MG63 (cell line): ENCODE data around the gene MEGF11. TPM values are rescaled to one million over a fixed set of nuclear protein-coding genes. Genes with fewer than 3 reads are reported as not detected.

ENCODE experiments used
- DNase-seq: peaks from one replicate; pipeline ENCODE4 v3.0.0-alpha.2; 2020
- H3K27me3 ChIP-seq: fragments of 250-450 bp; sonication (Bioruptor Pico); 2 replicates; pipeline ENCODE4 v1.5.1; 2020; ENCODE audit warnings: mild to moderate bottlenecking, moderate library complexity
- H3K36me3 ChIP-seq: fragments of 250-450 bp; sonication (Bioruptor Pico); 2 replicates; pipeline ENCODE4 v1.5.1; 2020; ENCODE audit warnings: mild to moderate bottlenecking, moderate library complexity
- H3K4me3 ChIP-seq: fragments of 250-450 bp; sonication (Bioruptor Pico); 2 replicates; pipeline ENCODE4 v1.5.1; 2020; ENCODE audit warnings: mild to moderate bottlenecking, moderate library complexity
- H3K9me3 ChIP-seq: fragments of 250-450 bp; sonication (Bioruptor Pico); 2 replicates; pipeline ENCODE4 v1.5.1; 2020; ENCODE audit warnings: mild to moderate bottlenecking, moderate library complexity
- total RNA-seq: library from RNA; depleted of rRNA; stranded (reverse); fragments of >200 nt; shearing (Covaris generic); gene quantifications from 2 replicates; pipeline ENCODE4 v1.2.3, GENCODE V29; 2014; ENCODE audit warnings: low replicate concordance

MEGF11 gene
- total RNA-seq, 1 experiment from 2014 or later = 0.10 TPM

- no peaks in the 10 kb centered on the region for H3K36me3 ChIP-seq
- no peaks in the 10 kb centered on the region for H3K9me3 ChIP-seq
- no peak for DNase-seq
- H3K27me3 ChIP-seq = no peaks in the 10 kb centered on the region; the same call in 1 of the 2 replicates
- no peak overlapping the region for H3K4me3 ChIP-seq
Measured at GRCh38 chr15:66211670-66212562, 41.6 kb downstream of the MEGF11 start.

- Histone ChIP-seq H3K9me3 (no peaks in the 10 kb centered on the region), H3K27me3 (no peaks in the 10 kb centered on the region; the same call in 1 of the 2 replicates), H3K36me3 (no peaks in the 10 kb centered on the region), H3K4me3 (no peak overlapping the region)
- DNase-seq = no peak
Measured at GRCh38 chr15:66210684-66211083, 42.9 kb downstream of the MEGF11 start.

GRCh38 chr15:66198757-66199156 is 54.8 kb downstream of the MEGF11 start:
- DNase-seq = no peak
- no peaks in the 10 kb centered on the region for H3K36me3 ChIP-seq
- H3K4me3 ChIP-seq = no peak overlapping the region
- no peaks in the 10 kb centered on the region for H3K27me3 ChIP-seq
- peaks cover 3% of the 10 kb centered on the region; the same call in 1 of the 2 replicates for H3K9me3 ChIP-seq

GRCh38 chr15:66196602-66197001 is 56.9 kb downstream of the MEGF11 start:
- no peak for DNase-seq
- H3K4me3 ChIP-seq = no peak overlapping the region

GRCh38 chr15:66195621-66196230 is 57.8 kb downstream of the MEGF11 start:
- Histone ChIP-seq H3K9me3 (no peaks in the 10 kb centered on the region), H3K36me3 (no peaks in the 10 kb centered on the region), H3K4me3 (no peak overlapping the region), H3K27me3 (no peaks in the 10 kb centered on the region)
- DNase-seq = no peak

More at GRCh38 chr15:66196602-66197001, 56.9 kb downstream of the MEGF11 start:
- Histone ChIP-seq H3K9me3 (no peaks in the 10 kb centered on the region), H3K36me3 (no peaks in the 10 kb centered on the region), H3K27me3 (no peaks in the 10 kb centered on the region)

- peak; percentile 18 for DNase-seq
- H3K36me3 ChIP-seq = no peaks in the 10 kb centered on the region
Measured at GRCh38 chr15:66193066-66193465, 60.5 kb downstream of the MEGF11 start.

GRCh38 chr15:66190746-66191145 is 62.8 kb downstream of the MEGF11 start:
- Histone ChIP-seq H3K9me3 (no peaks in the 10 kb centered on the region), H3K4me3 (no peak overlapping the region), H3K36me3 (no peaks in the 10 kb centered on the region), H3K27me3 (no peaks in the 10 kb centered on the region)
- no peak for DNase-seq

More at GRCh38 chr15:66193066-66193465, 60.5 kb downstream of the MEGF11 start:
- Histone ChIP-seq H3K4me3 (no peak overlapping the region), H3K27me3 (no peaks in the 10 kb centered on the region), H3K9me3 (no peaks in the 10 kb centered on the region)

- H3K27me3 ChIP-seq = no peaks in the 10 kb centered on the region
- no peaks in the 10 kb centered on the region for H3K9me3 ChIP-seq
- no peak overlapping the region for H3K4me3 ChIP-seq
- no peaks in the 10 kb centered on the region for H3K36me3 ChIP-seq
- DNase-seq = no peak
Measured at GRCh38 chr15:66189291-66189690, 64.3 kb downstream of the MEGF11 start.

GRCh38 chr15:66188464-66188863 is 65.1 kb downstream of the MEGF11 start:
- no peaks in the 10 kb centered on the region for H3K36me3 ChIP-seq
- H3K9me3 ChIP-seq = no peaks in the 10 kb centered on the region
- no peaks in the 10 kb centered on the region for H3K27me3 ChIP-seq
- no peak overlapping the region for H3K4me3 ChIP-seq
- no peak for DNase-seq

GRCh38 chr15:66187271-66187670 is 66.3 kb downstream of the MEGF11 start:
- H3K27me3 ChIP-seq = no peaks in the 10 kb centered on the region

GRCh38 chr15:66186049-66186825 is 67.3 kb downstream of the MEGF11 start:
- Histone ChIP-seq H3K4me3 (no peak overlapping the region), H3K27me3 (0 out of 2 replicates have a peak, but pooled peaks cover 2% of the 10 kb centered on the region), H3K9me3 (no peaks in the 10 kb centered on the region), H3K36me3 (no peaks in the 10 kb centered on the region)
- peak; percentile 90 for DNase-seq

More at GRCh38 chr15:66187271-66187670, 66.3 kb downstream of the MEGF11 start:
- no peak for DNase-seq
- H3K36me3 ChIP-seq = no peaks in the 10 kb centered on the region
- no peak overlapping the region for H3K4me3 ChIP-seq
- H3K9me3 ChIP-seq = no peaks in the 10 kb centered on the region

GRCh38 chr15:66184936-66185790 is 68.4 kb downstream of the MEGF11 start:
- H3K27me3 ChIP-seq = 0 out of 2 replicates have a peak, but pooled peaks cover 2% of the 10 kb centered on the region
- no peak overlapping the region for H3K4me3 ChIP-seq
- H3K36me3 ChIP-seq = no peaks in the 10 kb centered on the region
- peak; percentile 44 for DNase-seq
- no peaks in the 10 kb centered on the region for H3K9me3 ChIP-seq

GRCh38 chr15:66184492-66184891 is 69.1 kb downstream of the MEGF11 start:
- Histone ChIP-seq H3K36me3 (no peaks in the 10 kb centered on the region), H3K4me3 (no peak overlapping the region), H3K9me3 (no peaks in the 10 kb centered on the region), H3K27me3 (0 out of 2 replicates have a peak, but pooled peaks cover 2% of the 10 kb centered on the region)
- no peak for DNase-seq

- H3K9me3 ChIP-seq = no peaks in the 10 kb centered on the region
- 0 out of 2 replicates have a peak, but pooled peaks cover 2% of the 10 kb centered on the region for H3K27me3 ChIP-seq
- DNase-seq = no peak
Measured at GRCh38 chr15:66180531-66181097, 72.9 kb downstream of the MEGF11 start.

GRCh38 chr15:66178531-66178910 is 75.0 kb downstream of the MEGF11 start:
- H3K27me3 ChIP-seq = peaks cover 7% of the 10 kb centered on the region; the same call in 1 of the 2 replicates

More at GRCh38 chr15:66180531-66181097, 72.9 kb downstream of the MEGF11 start:
- Histone ChIP-seq H3K36me3 (no peaks in the 10 kb centered on the region), H3K4me3 (no peak overlapping the region)

More at GRCh38 chr15:66178531-66178910, 75.0 kb downstream of the MEGF11 start:
- H3K36me3 ChIP-seq = no peaks in the 10 kb centered on the region
- H3K9me3 ChIP-seq = no peaks in the 10 kb centered on the region
- no peak overlapping the region for H3K4me3 ChIP-seq
- DNase-seq = no peak
